ENCODE measurements around the gene SHANK1. TPM values are rescaled to one million over a fixed set of nuclear protein-coding genes. Genes with fewer than 3 reads are reported as not detected.
"Not testable (repeated sequence)": the region's sequence is repeated elsewhere in the genome, so short reads cannot be mapped to it uniquely, and the experiment has no call there.

The SHANK1 gene
- total RNA-seq, 3 donors from 2014 or later, result 0.59 to 0.98 TPM; not detected in 1

DNA sequence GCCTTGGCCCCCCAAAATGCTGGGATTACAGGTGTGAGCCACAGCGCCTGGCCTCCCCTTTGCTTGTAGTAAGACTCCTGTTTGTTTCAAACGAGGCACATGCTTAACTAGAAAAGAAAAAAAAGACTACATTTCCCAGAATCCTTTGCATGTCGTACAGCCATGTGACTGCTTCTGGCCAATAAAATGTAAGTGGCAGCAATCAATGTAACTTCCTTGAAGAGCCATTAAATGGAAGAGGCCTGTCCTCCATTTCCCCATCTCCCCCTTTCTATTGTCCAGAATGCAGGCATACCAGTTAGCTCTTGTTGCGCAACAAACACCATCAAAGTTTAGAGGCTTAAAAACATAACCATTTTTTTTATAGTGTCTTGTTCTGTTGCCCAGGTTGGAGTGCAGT is 40.3 kb upstream of the SHANK1 start:
- intact Hi-C loops (cut with DNase I; ENCODE audit: low total_unique reads), result no loop called here
- Histone ChIP-seq H3K4me3 (no peak overlapping the region), H3K27ac (no peak overlapping the region), H3K27me3 (peaks cover 0 to 7% of the 10 kb centered on the region in 2 donors), H3K36me3 (no peaks in the 10 kb centered on the region), H3K9me3 (no peaks in the 10 kb centered on the region), H3K4me1 (no peaks in the 10 kb centered on the region)
- TF ChIP-seq CTCF (IDR thresholded peaks at IDR 0.05) (no peak), POLR2A (IDR thresholded peaks at IDR 0.05) (no peak), POLR2AphosphoS5 (IDR thresholded peaks at IDR 0.05) (no peak)
- DNase-seq (ENCODE audit: low spot score in 2 of 2), result no peak

DNA sequence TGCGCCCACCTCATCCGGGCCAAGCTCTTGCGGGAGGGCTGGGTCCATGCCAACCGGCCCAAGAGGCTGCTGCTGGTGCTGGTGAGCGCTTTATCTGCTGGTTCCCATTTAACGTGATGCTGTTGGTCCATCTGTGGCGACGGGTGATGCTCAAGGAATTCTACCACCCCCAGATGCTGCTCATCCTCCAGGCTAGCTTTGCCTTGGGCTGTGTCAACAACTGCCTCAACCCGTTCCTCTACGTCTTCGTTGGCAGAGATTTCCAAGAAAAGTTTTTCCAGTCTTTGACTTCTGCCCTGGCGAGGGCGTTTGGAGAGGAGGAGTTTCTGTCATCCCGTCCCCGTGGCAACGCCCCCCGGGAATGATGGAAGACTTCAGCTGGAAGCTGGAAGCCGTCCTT is 39.5 kb upstream of the SHANK1 start:
- H3K36me3 ChIP-seq; H3K27ac ChIP-seq; H3K9me3 ChIP-seq; H3K4me3 ChIP-seq; intact Hi-C loops (cut with DNase I; ENCODE audit: low total_unique reads); DNase-seq (ENCODE audit: low spot score in 2 of 2); H3K4me1 ChIP-seq: not testable (repeated sequence)
- peaks cover 0 to 13% of the 10 kb centered on the region in 2 donors for H3K27me3 ChIP-seq

DNA sequence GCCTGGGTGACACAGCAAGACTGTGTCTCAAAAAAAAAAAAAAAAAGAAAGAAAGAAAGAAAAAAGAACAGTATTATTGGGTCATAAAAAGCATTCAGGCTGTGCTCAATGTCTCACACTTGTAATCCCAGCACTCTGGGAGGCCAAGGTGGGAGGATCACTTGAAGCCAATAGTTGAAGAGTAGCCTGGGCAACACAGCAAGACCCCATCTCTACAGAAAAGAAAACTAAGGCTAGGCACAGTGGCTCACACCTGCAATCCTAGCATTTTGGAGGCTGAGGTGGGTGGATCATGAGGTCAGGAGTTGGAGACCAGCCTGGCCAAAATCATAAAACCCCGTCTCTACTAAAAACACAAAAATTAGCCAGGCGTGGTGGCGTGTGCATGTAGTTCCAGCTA is 38.0 kb upstream of the SHANK1 start:
- intact Hi-C loops (cut with DNase I; ENCODE audit: low total_unique reads), result not testable (repeated sequence)

DNA sequence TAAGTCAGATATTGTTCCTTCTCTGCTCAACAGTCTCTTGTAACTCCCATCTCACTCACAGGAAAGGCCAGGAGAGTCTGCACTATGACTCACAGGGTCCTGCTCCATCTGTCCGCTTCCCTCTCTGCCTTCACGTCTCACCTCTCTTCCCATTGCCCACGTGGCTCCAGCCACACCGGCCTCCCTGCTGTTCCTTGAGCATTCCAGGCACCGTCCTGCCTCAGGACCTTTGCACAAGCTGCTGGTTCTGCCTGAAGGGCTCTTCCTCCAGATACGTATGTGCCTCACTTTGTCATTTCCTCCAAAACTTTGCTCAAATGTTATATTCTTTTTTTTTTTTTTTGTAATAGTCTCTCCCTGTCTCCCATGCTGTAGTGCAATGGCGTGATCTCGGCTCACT is 36.6 kb upstream of the SHANK1 start:
- H3K27ac ChIP-seq; H3K36me3 ChIP-seq; intact Hi-C loops (cut with DNase I; ENCODE audit: low total_unique reads); H3K4me3 ChIP-seq; DNase-seq (ENCODE audit: low spot score in 2 of 2); H3K9me3 ChIP-seq; H3K4me1 ChIP-seq: not testable (repeated sequence)
- peaks cover 0 to 16% of the 10 kb centered on the region in 2 donors for H3K27me3 ChIP-seq

More for the DNA sequence above, 38.0 kb upstream of the SHANK1 start:
- not testable (repeated sequence) for H3K27ac ChIP-seq; DNase-seq (ENCODE audit: low spot score in 2 of 2); H3K4me3 ChIP-seq; H3K4me1 ChIP-seq; H3K9me3 ChIP-seq; H3K36me3 ChIP-seq
- H3K27me3 ChIP-seq, result peaks cover 0 to 13% of the 10 kb centered on the region in 2 donors

- no peaks in the 10 kb centered on the region for H3K4me1 ChIP-seq
- DNase-seq (ENCODE audit: low spot score in 2 of 2), result no peak
- H3K36me3 ChIP-seq, result no peaks in the 10 kb centered on the region
- H3K9me3 ChIP-seq, result no peaks in the 10 kb centered on the region
- intact Hi-C loops (cut with DNase I; ENCODE audit: low total_unique reads), result no loop called here
- H3K27me3 ChIP-seq, result peaks cover 0 to 24% of the 10 kb centered on the region in 2 donors
- no peak for TF ChIP-seq CTCF (IDR thresholded peaks at IDR 0.05)
- no peak for TF ChIP-seq POLR2AphosphoS5 (IDR thresholded peaks at IDR 0.05)
- no peak for TF ChIP-seq POLR2A (IDR thresholded peaks at IDR 0.05)
- H3K4me3 ChIP-seq, result no peak overlapping the region
- no peak overlapping the region for H3K27ac ChIP-seq
These were observed 34.3 kb upstream of the SHANK1 start for GRCh38 chr19:50753879-50754278.

DNA sequence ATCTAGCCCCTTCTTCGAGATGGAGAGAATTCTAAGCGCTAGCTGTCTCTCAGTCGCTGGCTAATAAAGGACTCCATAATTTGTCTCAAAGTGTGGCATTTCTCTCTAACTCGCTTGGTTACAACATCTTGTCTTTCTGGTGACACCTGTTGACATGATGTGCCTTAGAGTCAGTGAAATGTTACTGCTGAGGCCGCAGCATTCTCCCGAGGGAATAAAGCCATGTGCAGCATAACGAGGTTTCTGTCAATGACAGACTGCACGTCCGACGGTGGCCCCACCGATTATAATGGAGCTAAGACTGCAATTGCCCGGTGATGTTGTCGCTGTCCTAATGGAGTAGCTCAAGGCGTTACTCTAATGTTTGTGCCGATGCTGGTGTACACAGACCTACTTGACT is 30.4 kb upstream of the SHANK1 start:
- TF ChIP-seq POLR2AphosphoS5 (IDR thresholded peaks at IDR 0.05) (no peak), CTCF (IDR thresholded peaks at IDR 0.05) (no peak), POLR2A (IDR thresholded peaks at IDR 0.05) (no peak)
- Histone ChIP-seq H3K4me3 (no peak overlapping the region), H3K27ac (no peak overlapping the region), H3K36me3 (no peaks in the 10 kb centered on the region), H3K9me3 (no peaks in the 10 kb centered on the region), H3K27me3 (peaks cover 0 to 23% of the 10 kb centered on the region in 2 donors), H3K4me1 (no peaks in the 10 kb centered on the region)
- no peak for DNase-seq (ENCODE audit: low spot score in 2 of 2)
- intact Hi-C loops (cut with DNase I; ENCODE audit: low total_unique reads), result no loop called here

- H3K36me3 ChIP-seq, result no peaks in the 10 kb centered on the region
- H3K4me3 ChIP-seq, result no peak overlapping the region
- peaks cover 0 to 20% of the 10 kb centered on the region in 2 donors for H3K27me3 ChIP-seq
- intact Hi-C loops (cut with DNase I; ENCODE audit: low total_unique reads), result no loop called here
- H3K9me3 ChIP-seq, result no peaks in the 10 kb centered on the region
- no peaks in the 10 kb centered on the region for H3K4me1 ChIP-seq
- TF ChIP-seq POLR2A (IDR thresholded peaks at IDR 0.05) (no peak), POLR2AphosphoS5 (IDR thresholded peaks at IDR 0.05) (no peak), CTCF (IDR thresholded peaks at IDR 0.05) (no peak)
- no peak for DNase-seq (ENCODE audit: low spot score in 2 of 2)
- no peak overlapping the region for H3K27ac ChIP-seq
These were observed 29.9 kb upstream of the SHANK1 start for GRCh38 chr19:50749490-50749889.

- H3K27ac ChIP-seq; H3K4me1 ChIP-seq; H3K36me3 ChIP-seq; H3K4me3 ChIP-seq; DNase-seq (ENCODE audit: low spot score in 2 of 2); intact Hi-C loops (cut with DNase I; ENCODE audit: low total_unique reads); H3K9me3 ChIP-seq: not testable (repeated sequence)
- H3K27me3 ChIP-seq, result peaks cover 0 to 20% of the 10 kb centered on the region in 2 donors
These were observed 27.5 kb upstream of the SHANK1 start for GRCh38 chr19:50747141-50747540.
